ENCODE results near the gene LATS2. TPM values are rescaled to one million over a fixed set of nuclear protein-coding genes. Genes with fewer than 3 reads are reported as not detected.
"Not testable (repeated sequence)": the region's sequence is repeated elsewhere in the genome, so short reads cannot be mapped to it uniquely, and the experiment has no call there.

The LATS2 gene
- total RNA-seq, 4 donors from 2014 or later = 33.0 to 69.6 (median 37.5) TPM

- 57 to 60% methylated on average over 2 of the region's 2 CpGs for WGBS, 2 donors
- Histone ChIP-seq H3K36me3 (peaks cover 8 to 12% of the 10 kb centered on the region in 2 donors), H3K27me3 (no peaks in the 10 kb centered on the region), H3K4me3 (replicated peaks in 1 of 3) (no peak overlapping the region), H3K9me3 (no peaks in the 10 kb centered on the region), H3K4me1 (peaks cover 0 to 3% of the 10 kb centered on the region in 2 donors), H3K27ac (no peak overlapping the region)
- no peak for DNase-seq
- intact Hi-C loops (cut with DNase I) = no loop called here
- TF ChIP-seq CTCF (IDR thresholded peaks at IDR 0.05) (no peak), POLR2A (IDR thresholded peaks at IDR 0.05) (no peak)
Observed at GRCh38 chr13:20968745-20969144, 92.6 kb downstream of the LATS2 start.

- no peaks in the 10 kb centered on the region for H3K36me3 ChIP-seq
- no peak overlapping the region for H3K27ac ChIP-seq
- 71 to 80% methylated on average over 5 of the region's 5 CpGs for WGBS, 2 donors
- no peaks in the 10 kb centered on the region for H3K9me3 ChIP-seq
- intact Hi-C loops (cut with DNase I) = no loop called here
- H3K4me1 ChIP-seq = peaks cover 0 to 3% of the 10 kb centered on the region in 2 donors
- no peak overlapping the region for H3K4me3 ChIP-seq (replicated peaks in 1 of 3)
- H3K27me3 ChIP-seq = no peaks in the 10 kb centered on the region
- no peak for TF ChIP-seq CTCF (IDR thresholded peaks at IDR 0.05)
- no peak for DNase-seq
Observed at GRCh38 chr13:20967340-20967739, 94.0 kb downstream of the LATS2 start.

- Histone ChIP-seq H3K9me3 (no peaks in the 10 kb centered on the region), H3K36me3 (no peaks in the 10 kb centered on the region), H3K27me3 (no peaks in the 10 kb centered on the region), H3K4me1 (peaks cover 0 to 6% of the 10 kb centered on the region in 2 donors), H3K27ac (no peak overlapping the region), H3K4me3 (replicated peaks in 1 of 3) (no peak overlapping the region)
- TF ChIP-seq POLR2A (IDR thresholded peaks at IDR 0.05) = no peak
- TF ChIP-seq CTCF (IDR thresholded peaks at IDR 0.05) = no peak
- WGBS, 2 donors = 80 to 86% methylated on average over 3 of the region's 3 CpGs
- no peak for DNase-seq
- intact Hi-C loops (cut with DNase I) = no loop called here
Observed at GRCh38 chr13:20964904-20965303, 96.5 kb downstream of the LATS2 start.

GRCh38 chr13:20961663-20962062 is 99.7 kb downstream of the LATS2 start:
- H3K9me3 ChIP-seq; H3K4me3 ChIP-seq (replicated peaks in 1 of 3); H3K36me3 ChIP-seq; H3K27ac ChIP-seq; H3K27me3 ChIP-seq; DNase-seq; intact Hi-C loops (cut with DNase I); H3K4me1 ChIP-seq: not testable (repeated sequence)
- 89 to 92% methylated on average over 10 of the region's 10 CpGs for WGBS, 2 donors

- TF ChIP-seq POLR2A (IDR thresholded peaks at IDR 0.05) = no peak
- TF ChIP-seq CTCF (IDR thresholded peaks at IDR 0.05) = no peak
- no peak overlapping the region for H3K4me3 ChIP-seq (replicated peaks in 1 of 3)
- H3K4me1 ChIP-seq = peaks cover 0 to 6% of the 10 kb centered on the region in 2 donors
- no peaks in the 10 kb centered on the region for H3K9me3 ChIP-seq
- no peaks in the 10 kb centered on the region for H3K27me3 ChIP-seq
- 26 to 32% methylated on average over 14 of the region's 14 CpGs for WGBS, 2 donors
- peak in 1 of 2 donors; percentile 25 for DNase-seq
- intact Hi-C loops (cut with DNase I) = no loop called here
- no peak overlapping the region for H3K27ac ChIP-seq
- no peaks in the 10 kb centered on the region for H3K36me3 ChIP-seq
Observed at GRCh38 chr13:20960663-20961309, 100.6 kb downstream of the LATS2 start.

- DNase-seq; H3K27me3 ChIP-seq; H3K4me3 ChIP-seq (replicated peaks in 1 of 3); intact Hi-C loops (cut with DNase I); H3K27ac ChIP-seq; H3K4me1 ChIP-seq; H3K9me3 ChIP-seq; H3K36me3 ChIP-seq: not testable (repeated sequence)
- WGBS, 2 donors = 90 to 93% methylated on average over 10 of the region's 10 CpGs
Observed at GRCh38 chr13:20957049-20957620, 104.3 kb downstream of the LATS2 start.

All from thyroid gland (tissue), 4 donors.